Measurements from ENCODE around the gene KRTAP10-11.
"Not testable (repeated sequence)": the region's sequence is repeated elsewhere in the genome, so short reads cannot be mapped to it uniquely, and the experiment has no call there.

KRTAP10-11 gene

GRCh38 chr21:44639331-44639655, 6.9 kb upstream of the KRTAP10-11 start:
- DNase-seq (ENCODE audit: low read depth in 2 of 2): no peak

GRCh38 chr21:44640761-44641160, 5.5 kb upstream of the KRTAP10-11 start:
- DNase-seq (ENCODE audit: low read depth in 2 of 2): no peak

- DNase-seq (ENCODE audit: low read depth in 2 of 2): no peak
Observed at GRCh38 chr21:44643741-44644310, 2.4 kb upstream of the KRTAP10-11 start.

- no peak for DNase-seq (ENCODE audit: low read depth in 2 of 2)
Observed at GRCh38 chr21:44644878-44645277, 1.3 kb upstream of the KRTAP10-11 start.

GRCh38 chr21:44647222-44647552, 973 bp downstream of the KRTAP10-11 start:
- DNase-seq (ENCODE audit: low read depth in 2 of 2): no peak

GRCh38 chr21:44648557-44649311, 2.5 kb downstream of the KRTAP10-11 start:
- no peak for DNase-seq (ENCODE audit: low read depth in 2 of 2)

GRCh38 chr21:44649521-44650100, 3.4 kb downstream of the KRTAP10-11 start:
- no peak for DNase-seq (ENCODE audit: low read depth in 2 of 2)

- DNase-seq (ENCODE audit: low read depth in 2 of 2): no peak
Observed at GRCh38 chr21:44650265-44650972, 4.2 kb downstream of the KRTAP10-11 start.

GRCh38 chr21:44650973-44651675, 4.9 kb downstream of the KRTAP10-11 start:
- DNase-seq (ENCODE audit: low read depth in 2 of 2): no peak

- DNase-seq (ENCODE audit: low read depth in 2 of 2): no peak
Observed at GRCh38 chr21:44653123-44653522, 6.9 kb downstream of the KRTAP10-11 start.

- no peak for DNase-seq (ENCODE audit: low read depth in 2 of 2)
Observed at GRCh38 chr21:44653656-44654575, 7.7 kb downstream of the KRTAP10-11 start.

GRCh38 chr21:44654576-44655175, 8.5 kb downstream of the KRTAP10-11 start, which contains the start of gene KRTAP12-4:
TSS of gene KRTAP12-4 (minus strand) at chr21:44654659. CDS start at chr21:44654614, 45 bp downstream.
- no peak for DNase-seq (ENCODE audit: low read depth in 2 of 2)

GRCh38 chr21:44656868-44657267, 10.7 kb downstream of the KRTAP10-11 start:
- DNase-seq (ENCODE audit: low read depth in 2 of 2): no peak

- no peak for DNase-seq (ENCODE audit: low read depth in 2 of 2)
Observed at GRCh38 chr21:44657635-44658540, 11.7 kb downstream of the KRTAP10-11 start, which contains the start of gene KRTAP12-3. TSS of gene KRTAP12-3 (plus strand) at chr21:44657932. CDS start at chr21:44657980, 48 bp downstream.

GRCh38 chr21:44658541-44658910, 12.3 kb downstream of the KRTAP10-11 start:
- no peak for DNase-seq (ENCODE audit: low read depth in 2 of 2)

GRCh38 chr21:44658913-44659595, 12.8 kb downstream of the KRTAP10-11 start:
- DNase-seq (ENCODE audit: low read depth in 2 of 2): no peak

- not testable (repeated sequence) for DNase-seq (ENCODE audit: low read depth in 2 of 2)
Observed at GRCh38 chr21:44661567-44661966, 15.4 kb downstream of the KRTAP10-11 start.

- no peak for DNase-seq (ENCODE audit: low read depth in 2 of 2)
Observed at GRCh38 chr21:44664691-44665090, 18.5 kb downstream of the KRTAP10-11 start.
